Measurements from ENCODE around the gene ZBTB26.

ZBTB26 gene, protein sequence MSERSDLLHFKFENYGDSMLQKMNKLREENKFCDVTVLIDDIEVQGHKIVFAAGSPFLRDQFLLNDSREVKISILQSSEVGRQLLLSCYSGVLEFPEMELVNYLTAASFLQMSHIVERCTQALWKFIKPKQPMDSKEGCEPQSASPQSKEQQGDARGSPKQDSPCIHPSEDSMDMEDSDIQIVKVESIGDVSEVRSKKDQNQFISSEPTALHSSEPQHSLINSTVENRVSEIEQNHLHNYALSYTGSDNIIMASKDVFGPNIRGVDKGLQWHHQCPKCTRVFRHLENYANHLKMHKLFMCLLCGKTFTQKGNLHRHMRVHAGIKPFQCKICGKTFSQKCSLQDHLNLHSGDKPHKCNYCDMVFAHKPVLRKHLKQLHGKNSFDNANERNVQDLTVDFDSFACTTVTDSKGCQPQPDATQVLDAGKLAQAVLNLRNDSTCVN

DNA sequence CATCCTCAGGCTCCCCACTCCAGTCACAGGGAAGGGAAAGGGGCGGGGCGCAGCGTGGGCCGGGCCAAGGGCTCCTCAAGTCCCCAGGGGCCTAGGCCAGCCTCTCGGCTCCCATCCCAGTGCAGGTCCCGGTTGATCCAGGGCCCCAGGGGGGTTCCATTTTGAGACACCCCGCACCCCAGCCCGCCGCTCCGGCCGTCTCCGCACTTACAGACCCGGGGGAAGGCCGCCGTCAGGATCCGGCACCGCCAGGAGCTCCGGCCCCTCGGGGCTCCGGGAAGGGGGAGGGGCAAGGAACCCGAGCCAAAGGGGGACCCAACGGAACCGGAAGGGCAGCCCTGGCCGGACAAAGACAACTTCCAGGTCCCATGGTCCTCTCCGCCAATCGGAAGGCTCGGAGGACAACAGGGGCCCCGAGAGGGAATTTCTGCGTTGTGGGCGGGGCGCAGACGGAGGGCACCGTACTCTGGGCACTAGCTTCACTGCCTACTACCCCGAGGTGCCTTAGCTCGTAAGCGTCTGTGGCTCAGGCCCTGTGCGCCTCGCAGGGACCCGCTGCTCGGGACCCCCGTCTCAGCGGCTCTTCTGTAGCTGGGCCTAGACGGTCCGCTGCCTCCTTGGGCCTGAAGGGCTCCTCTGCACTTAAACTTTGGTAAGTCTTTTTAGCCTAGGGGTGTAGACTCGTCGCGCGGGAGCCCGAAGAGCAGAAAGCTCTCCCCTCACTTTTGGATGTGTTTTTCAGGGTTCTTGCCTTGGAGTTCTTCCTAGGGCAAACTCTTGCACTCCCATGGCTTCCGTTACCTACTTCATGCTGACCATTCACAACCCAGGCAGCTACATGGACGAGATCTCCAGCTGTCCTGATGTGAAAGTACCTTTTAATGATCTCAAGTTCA, at the start of gene ZBTB26:
TSS of gene ZBTB26 (minus strand) at position 287 of the 896 bp plus-strand sequence. CDS start 11,578 bp downstream, outside the sequence.
- peak; percentile 87 to 88 for DNase-seq (ENCODE audit: low read depth in 2 of 2)

DNA sequence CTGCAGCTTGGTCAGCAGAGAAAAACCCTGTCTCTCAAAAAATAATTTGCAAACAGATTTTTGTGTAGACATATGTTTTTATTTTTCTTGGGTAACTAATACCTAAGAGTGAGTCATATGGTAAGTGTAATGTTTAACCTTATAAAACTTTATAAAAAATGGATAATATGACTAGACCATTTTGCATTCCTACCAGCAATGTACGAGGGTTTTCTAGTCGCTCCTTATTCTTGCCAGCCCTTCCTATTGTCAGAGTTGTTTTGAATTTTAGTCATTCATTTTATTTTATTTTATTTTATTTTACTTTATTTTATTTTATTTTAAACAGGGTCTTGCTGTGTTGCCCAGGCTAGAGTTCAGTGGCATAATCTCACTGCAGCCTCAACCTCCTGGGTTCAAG, 47.3 kb upstream of the ZBTB26 start:
- no peak for DNase-seq (ENCODE audit: low read depth in 2 of 2)

DNA sequence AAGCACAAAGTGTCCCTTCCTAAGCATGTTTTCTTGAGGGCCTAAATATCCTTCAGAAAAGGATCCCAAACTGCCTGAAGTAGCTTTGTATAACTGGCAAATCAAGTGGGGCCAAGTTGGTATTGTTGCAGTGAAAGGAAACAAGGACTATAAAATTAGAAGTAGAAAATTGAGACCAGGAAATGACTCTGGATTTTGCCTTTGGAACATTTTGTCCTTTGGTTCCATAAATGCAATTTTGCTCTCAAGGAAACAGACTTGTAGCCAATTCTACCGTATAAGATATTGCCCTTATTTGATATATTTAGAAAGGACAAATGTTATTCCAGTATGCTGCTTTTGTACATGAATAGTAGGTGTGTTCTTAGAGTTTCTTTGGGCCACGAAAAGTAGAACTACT, 43.9 kb upstream of the ZBTB26 start:
- no peak for DNase-seq (ENCODE audit: low read depth in 2 of 2)

DNA sequence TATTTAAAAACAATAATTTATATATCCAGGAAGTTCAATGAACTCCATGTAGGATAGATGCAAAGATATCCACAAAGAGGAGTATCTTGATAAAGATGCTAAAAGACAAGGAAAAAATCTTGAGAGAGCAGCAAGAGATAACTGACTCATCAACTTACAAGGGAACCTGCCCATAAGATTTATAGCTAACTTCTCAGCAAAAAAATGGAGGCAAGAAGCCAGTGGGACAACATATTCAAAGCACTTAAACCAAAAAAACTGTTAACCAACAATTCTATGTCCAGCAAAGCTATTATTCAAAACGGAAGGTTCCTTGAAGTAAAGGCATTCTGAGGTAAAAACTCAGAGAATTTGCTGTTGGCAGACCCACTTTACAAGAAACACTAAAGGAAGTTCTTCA, 29.8 kb upstream of the ZBTB26 start:
- DNase-seq (ENCODE audit: low read depth in 2 of 2) = no peak

DNA sequence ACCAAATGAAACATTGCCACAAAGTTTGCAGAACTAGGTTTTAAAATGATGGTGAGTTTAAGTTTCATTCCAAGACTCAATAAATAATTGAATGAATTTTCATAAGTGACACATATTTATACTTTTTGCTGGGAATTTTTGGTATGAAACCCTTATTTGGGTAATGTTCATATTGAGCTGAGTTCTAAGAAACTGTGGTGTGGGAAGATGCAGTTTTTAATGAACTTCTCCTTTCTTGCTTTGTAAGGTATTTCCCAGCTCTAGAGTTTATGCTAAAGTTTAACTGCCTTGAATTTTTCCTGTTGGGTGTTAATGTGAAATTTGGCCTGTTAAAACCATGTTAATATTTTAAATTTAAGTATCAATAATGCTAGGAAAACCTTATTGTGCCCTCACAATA, 24.6 kb upstream of the ZBTB26 start:
- no peak for DNase-seq (ENCODE audit: low read depth in 2 of 2)

DNA sequence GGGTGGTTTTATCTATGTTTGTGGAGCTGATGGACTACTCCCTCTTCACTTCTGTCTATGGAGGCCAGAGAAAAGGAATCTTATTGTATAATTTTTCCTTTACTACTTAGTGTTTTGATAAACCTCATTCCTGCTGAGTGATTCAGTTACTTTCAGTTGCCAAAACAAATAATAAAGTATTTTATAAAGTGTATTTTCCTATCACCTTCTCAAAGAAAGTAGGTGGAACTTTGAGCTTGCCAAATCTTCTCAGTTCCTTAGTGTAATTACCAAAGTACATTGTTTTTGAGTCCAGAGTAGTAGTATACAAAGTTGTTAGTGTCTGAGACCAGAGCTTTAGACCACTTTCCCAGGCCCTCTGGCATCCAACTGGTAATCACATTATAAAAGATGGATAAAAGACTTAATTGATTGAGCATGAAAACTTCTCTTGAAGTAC, 23.0 kb upstream of the ZBTB26 start:
- DNase-seq (ENCODE audit: low read depth in 2 of 2) = no peak

DNA sequence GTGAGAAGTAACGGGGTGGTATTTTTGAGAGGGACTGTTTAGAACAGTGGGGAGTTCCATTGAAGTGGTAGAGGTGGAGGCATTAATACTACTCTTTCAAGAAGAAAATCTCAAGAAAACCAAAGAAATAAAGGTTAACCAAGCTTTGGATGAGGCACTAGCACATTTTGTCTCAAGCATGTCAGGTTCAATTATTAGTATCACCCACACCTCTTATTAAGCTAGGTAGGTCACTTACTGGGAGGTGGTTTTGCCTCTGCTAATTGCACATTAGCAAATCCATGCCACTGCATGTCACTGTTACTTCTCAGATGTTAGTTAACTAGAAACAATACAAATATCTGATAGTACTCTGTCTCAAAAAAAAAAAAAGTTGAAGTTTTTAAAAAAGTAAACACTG, 19.7 kb upstream of the ZBTB26 start:
- DNase-seq (ENCODE audit: low read depth in 2 of 2) = no peak

DNA sequence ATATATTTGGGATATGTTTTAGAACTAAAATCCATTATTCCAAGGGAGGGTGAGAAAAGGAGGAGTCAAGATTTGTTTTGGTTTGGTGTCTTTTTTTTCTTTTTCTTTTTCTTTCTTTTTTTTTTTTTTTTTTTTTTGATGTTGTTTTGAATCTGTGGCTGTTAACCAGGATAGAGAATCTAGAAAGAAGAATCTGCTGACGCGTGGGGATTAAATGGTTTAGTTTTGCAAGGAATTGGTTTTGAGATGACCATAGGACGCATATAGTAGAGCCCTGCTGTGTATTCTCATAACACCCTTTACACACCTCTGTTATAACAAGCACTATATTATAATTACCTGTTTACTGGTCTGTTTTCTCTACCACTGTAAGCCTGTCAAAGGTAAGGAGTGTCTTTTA, 19.0 kb upstream of the ZBTB26 start:
- DNase-seq (ENCODE audit: low read depth in 2 of 2) = no peak

DNA sequence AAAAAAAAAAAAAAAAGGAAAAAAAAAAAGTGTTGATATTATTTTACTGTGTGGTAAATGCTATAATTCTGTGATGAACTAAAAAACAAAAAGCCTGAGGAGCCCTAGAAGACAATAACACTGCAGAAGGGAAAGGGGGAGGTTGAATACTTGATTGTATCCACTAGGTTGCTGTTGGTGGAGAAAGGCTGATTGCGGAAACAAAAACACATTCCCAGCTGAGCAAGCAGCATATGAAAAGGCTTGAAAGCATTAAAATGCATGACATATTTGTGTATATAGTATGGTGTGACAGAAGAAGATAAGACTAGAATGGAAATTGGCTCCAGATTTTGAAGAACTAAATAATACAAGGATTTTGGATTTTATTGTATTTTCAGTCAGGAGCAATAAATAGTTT, 18.4 kb upstream of the ZBTB26 start:
- DNase-seq (ENCODE audit: low read depth in 2 of 2) = no peak

DNA sequence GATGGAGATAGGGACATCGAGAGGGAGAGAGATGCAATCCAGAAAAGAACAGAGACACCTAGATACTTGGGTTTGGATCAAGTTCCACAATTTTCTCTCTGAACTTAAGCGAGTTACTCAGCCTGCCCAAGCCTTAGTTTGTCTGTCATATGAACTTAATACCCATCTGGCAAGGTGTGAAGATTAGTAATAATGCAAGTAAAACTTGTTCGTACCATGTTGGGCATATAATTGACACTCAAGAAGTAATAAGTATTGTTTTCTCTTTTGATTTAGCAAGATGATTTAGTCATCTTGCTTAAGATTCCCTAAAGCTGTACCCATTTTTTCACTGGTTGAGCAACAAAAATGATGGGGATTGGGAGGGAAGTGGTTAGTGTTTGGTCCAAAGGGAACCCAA, 17.0 kb upstream of the ZBTB26 start:
- no peak for DNase-seq (ENCODE audit: low read depth in 2 of 2)

DNA sequence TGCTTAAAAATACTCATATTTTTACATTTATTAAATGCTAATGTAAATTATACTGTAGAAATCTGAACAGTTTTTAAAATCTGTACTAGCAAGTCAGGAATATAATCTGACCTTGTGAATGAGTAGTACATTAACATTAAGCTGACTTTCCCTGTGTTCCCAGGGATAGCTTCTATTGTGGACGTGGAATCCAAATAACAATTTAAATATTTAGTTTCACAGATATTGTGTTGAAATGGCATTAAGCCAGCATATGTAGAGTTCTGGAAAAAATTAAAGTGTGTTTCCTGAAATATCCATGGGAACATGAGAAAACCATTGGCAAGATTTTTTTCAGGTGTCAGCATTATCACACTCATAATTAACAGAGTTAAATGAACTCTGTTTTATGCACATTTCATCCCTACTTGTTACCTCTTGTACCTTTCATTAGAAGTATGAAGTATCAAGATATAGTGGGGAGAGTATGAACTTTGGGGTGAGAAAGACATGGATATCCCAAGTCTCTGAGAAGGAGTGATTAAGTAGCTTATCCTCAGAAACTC, 15.2 kb upstream of the ZBTB26 start:
- DNase-seq (ENCODE audit: low read depth in 2 of 2) = no peak

DNA sequence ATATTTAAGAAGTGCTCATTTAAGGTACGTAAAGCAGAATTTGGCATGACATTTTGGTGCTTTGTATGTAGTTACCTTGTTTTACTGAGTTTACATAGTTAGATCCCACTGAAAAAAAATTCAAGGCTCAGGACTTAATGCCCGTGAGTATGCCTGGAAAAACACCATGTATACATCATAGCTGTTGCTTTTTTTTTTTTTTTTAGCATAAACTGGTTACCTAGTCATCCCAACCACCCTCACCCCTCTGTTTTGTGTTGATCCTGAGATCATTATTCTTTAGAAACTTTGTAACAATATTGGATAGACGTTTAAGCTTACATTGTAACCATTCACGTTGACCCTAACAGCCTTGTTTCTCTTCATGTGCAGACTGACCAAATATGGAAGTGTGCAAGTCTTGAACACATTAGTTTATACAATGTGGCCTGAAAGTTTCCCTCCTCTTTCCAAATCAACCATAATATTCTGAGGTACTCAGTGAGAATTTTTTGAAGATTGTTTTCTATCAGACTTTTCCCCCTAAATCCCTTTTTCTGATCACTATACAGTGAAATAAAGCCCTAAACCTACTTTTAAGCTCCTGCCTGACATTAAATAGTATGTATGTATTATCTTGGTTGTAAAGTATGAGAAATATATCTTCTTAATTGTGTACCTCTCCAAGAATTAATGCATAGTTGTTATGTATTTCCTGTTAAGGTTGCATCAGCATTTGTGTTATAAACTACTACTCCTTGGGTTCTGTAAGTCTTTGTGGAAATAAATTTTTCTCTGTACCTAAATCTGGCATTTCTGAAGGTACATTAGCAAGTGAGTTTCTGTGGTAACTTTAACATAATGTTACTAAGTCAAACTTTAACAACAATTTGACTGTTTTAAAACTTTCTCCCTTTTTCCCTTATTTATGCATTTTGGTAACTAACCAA, 13.9 kb upstream of the ZBTB26 start:
- DNase-seq (ENCODE audit: low read depth in 2 of 2) = no peak

DNA sequence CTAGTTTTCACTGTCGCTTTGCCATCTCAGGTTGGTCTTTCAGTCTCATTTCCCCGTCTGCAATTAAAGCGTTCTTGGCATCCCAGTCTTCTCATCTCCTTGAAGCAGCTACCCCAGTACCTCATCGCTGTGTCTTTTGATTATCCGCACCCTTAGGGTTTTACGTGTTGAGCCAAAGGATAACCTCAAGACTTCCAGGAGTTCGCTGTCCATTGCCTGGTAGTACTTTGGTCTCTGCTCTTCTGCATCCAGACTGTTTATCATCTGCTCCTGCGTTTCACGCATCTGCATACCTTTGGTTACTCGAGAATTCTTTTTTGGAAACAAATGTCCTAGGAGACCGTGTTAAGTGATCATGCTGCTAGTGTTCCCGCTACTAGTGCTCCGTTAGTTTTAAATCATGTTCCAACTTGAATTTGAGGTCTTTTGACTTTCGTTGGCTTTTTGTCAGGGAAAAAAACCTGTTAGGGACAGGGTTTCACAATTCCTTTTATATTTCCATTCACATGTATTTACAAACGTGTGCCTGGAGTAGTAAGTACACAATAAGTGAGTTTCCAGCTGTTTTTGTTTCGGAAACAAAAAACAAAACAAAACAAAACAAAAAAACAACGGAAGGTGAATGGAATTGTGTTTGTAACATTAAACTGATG, 10.4 kb upstream of the ZBTB26 start:
- no peak for DNase-seq (ENCODE audit: low read depth in 2 of 2)

DNA sequence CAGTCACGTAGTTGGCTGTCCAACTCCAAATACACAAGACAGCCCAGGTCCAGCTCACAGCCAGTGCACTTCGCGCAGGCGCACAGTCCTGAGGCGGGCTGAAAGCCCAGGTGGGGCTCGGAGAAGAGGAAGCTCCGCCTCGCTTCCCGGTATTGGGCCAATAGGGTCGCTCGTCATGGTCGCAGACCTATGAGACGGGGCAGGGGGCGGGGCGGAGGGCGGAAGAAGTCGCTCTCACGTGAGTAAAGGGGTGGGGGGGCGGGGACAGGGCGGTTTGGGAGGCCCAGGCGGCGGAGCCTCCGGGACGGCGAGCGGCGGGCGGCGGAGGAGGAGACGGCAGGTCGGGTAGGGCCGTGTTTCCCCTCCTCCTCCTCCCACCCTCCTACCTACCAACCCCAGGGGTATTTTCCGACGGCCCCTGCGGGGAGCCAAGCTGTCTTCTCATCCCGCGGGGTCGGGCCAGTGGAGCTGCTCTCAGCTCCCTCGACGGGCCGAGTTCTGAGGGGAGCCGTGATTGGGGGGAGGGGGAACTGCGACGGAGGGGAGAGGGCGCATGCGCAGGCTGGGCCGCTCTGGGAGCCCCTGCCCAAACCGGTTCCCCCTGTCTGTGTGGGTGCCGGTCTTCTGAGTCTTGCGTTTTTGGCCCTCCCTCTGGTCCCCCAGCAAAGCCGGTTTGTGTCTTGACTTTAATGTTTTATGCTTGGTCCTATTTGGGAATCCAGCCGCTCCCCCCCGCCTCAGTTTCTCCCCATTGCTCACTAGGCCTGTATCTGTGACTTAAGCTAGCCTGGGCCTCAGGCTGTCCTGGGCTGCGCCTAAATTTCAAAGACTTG, 9.7 kb upstream of the ZBTB26 start, which contains the start of gene RABGAP1:
TSS of gene RABGAP1 (plus strand) at position 272 of the 833 bp plus-strand sequence. CDS start 16,040 bp downstream, outside the sequence.
- DNase-seq (ENCODE audit: low read depth in 2 of 2) = peak; percentile 98 to 99

DNA sequence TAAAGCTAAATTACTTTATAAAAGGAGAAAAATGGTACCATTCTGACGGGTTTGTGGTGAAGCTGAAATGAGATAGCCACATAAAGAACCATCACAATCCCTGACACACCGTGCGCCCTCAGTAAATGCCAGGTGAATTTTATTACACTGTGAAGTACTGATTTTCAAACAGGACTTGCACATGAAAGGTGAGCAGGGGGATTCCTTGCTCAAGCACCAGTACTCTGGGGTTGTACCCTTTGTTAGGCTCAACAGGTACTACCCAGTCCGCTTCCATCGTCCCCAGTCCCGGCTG, 9.1 kb upstream of the ZBTB26 start:
- no peak for DNase-seq (ENCODE audit: low read depth in 2 of 2)

DNA sequence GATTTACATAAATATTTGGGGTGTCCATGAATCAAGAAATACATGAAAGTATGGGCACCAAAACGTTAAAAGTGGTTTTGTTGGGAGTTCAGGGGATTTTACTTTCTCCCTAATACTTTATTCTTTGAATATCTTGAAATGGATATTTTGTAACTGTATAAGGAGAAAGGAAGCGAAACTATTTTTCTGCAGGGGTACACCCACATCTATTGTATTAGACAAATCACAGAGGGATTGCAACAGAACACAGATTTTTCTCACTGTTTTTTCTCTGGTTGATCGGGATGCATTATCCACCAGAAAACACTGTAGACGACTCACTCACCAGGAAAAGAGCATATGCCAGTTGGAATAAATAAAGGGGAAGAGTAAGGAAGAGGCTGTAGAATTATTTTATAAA, 8.3 kb upstream of the ZBTB26 start:
- no peak for DNase-seq (ENCODE audit: low read depth in 2 of 2)

DNA sequence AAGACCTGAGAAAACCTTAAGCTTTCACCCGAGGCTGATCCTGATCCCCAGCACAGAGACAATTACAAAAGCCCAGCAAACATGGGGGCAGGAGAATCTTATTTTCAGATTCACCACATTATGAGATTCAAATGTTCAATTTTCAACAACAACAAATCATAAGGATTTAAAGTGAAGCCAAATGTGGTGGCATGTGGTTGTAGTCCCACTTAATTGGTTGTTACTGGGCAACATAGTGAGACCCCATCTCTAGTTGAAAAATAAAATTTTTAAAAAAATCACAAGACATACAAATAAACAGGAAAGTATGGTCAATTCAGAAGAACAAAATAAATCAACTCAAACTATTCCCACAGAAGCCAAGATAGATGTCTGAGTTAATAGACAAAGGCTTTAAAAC, 5.6 kb upstream of the ZBTB26 start:
- DNase-seq (ENCODE audit: low read depth in 2 of 2) = no peak

DNA sequence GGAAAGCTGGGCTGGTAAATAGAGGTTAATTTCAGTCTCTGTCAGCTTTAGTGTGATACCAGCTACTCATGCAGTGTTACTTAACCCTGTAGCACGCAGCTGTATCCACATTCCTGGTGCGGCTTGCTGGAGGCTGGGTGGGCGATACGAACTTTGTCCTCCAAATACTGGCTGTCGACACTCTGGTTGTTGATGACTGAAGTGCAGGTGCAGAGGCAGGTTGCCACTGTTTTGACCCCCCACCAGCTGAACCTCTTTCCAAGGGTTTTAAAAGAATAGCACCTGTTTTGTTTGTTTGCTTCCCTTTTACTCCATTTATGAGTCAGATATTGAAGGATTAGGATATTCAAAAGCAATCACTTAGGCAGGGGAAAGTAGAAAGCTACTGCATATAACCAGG, 5.2 kb upstream of the ZBTB26 start:
- DNase-seq (ENCODE audit: low read depth in 2 of 2) = no peak

DNA sequence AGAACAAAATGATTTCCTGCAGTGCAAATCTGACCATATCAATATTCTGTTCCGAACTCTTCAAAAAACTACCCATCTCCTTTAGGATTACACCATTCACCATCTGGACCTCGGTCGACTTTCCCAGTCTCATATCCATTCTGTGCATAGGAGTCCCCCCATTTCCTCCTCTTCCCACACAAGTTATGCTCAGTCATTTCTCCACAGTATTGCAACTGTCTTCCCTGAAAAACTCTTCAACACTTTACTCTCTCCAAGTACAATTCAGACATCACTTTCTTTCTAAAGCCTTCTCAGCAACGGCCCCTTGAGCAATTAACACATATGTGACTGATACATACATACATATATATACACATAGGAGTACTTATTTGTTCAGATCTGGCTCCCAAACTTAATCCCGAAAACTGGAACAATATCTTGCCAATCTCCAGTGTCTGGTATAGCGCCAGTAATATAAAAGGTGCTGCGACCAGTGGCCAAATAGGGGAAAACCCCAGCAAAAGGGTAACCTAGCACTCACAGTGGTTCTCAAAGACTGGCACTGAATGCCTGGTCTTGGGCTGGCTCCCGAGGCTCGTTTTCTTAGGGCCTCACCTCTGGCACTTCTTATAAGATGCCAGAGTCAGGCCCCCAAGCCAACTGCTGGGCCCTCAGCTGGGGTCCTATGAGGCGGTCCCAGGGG, 629 bp downstream of the ZBTB26 start:
- DNase-seq (ENCODE audit: low read depth in 2 of 2) = no peak

Data from stimulated activated CD8-positive, alpha-beta memory T cell treated with anti-CD3 and anti-CD28 coated beads, Interleukin-2, amount 100 ng/mL, for 48 hours (primary cell).